GM18511 (cell line): ENCODE results near the gene DOK3.
"Not testable (repeated sequence)": the region's sequence is repeated elsewhere in the genome, so short reads cannot be mapped to it uniquely, and the experiment has no call there.

ENCODE experiments used
- ATAC-seq: cut with Tn5 transposase; IDR thresholded peaks from one replicate; pipeline ENCODE4 v1.9.1; 2021; ENCODE audit warnings: mild to moderate bottlenecking, moderate library complexity; ENCODE audit not compliant: unreplicated experiment

Gene DOK3

DNA sequence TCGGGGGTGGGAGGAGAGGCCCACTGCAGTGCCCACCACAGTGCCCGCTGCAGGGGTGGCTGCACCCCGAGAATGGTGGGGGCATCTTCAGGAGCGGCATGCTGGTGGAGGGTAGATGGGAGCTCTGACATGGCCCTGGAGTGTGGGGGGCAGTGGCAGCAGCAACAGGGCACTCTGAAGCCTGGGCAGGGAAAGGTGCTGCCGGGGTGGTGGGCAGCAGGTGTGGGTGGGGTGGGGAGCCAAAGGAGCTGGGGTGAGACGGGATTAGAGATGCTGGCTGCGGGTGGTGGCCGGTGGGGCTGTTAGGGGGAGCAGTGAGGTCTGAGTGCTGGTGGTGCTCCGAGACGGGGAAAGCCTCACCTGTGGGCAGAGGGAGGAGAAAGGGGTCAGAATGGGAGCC lies 26.8 kb upstream of the DOK3 start:
- ATAC-seq: no peak

DNA sequence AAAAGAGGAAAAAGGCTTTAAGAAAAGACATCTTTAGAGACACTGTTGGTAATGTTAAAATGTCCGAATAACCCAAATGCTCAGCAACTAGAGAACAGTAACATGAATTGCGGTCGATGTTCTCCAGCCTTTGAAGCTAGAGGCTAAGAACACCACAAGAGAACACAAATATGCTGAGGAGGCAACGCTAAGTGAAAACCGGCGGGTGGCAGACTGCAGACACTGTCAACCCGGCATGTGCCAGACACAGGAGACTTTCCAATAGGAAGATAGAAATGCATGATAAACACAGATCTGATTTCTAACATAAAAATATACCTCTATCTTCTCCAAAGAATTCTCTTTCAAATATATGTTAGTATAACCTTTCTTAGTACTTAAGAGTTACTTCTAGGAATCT lies 25.5 kb upstream of the DOK3 start:
- ATAC-seq: no peak

DNA sequence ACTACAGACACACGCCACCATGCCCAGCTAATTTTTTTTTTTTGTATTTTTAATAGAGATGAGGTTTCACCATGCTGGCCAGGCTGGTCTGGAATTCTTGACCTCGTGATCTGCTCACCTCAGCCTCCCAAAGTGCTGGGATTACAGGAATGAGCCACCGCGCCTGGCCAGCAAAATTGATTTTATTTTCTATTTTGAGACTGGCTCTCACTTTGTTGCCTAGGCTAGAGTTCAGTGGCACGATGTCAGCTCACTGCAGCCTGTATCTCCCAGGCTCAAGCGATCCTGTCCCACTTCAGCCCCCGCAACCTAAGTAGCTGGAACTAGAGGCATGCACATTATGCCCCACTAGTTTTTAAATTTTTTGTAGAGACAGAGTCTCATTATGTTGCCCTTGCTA lies 24.8 kb upstream of the DOK3 start:
- not testable (repeated sequence) for ATAC-seq

DNA sequence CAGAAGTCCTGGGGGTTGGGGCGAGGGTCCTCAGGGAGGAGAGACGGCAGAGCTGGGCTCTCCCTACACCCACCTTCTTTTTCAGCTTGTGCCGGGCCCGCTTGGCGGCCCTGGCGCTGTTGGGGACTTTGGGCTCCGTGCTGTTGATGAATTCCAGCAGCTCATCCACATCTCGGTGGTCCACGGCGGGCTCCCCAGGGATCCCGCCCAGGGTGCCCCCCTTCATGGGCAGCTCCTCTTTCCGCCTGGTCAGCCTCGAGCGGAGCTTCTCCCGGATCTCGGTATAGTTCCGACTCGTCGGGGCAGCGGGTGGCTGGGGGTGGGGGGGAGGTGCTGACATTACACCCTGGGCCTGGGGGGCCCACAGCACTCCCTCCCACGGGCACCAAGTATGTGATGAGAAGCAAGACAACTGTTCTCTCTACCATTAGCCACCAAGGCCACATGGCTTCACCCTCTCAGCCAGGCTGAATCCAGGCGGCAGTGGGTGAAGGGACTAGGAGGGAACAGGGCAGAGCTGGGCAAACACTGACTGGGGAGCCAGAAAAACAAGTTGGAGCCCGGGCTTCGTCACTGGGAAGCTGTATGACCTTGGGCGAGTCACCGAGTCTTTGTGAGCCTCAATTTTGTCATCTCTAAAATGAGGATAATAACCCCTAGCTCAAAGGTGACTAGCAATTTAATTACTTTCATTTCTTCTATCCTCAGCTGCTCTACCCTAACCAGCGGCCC lies 21.7 kb upstream of the DOK3 start:
- no peak for ATAC-seq

DNA sequence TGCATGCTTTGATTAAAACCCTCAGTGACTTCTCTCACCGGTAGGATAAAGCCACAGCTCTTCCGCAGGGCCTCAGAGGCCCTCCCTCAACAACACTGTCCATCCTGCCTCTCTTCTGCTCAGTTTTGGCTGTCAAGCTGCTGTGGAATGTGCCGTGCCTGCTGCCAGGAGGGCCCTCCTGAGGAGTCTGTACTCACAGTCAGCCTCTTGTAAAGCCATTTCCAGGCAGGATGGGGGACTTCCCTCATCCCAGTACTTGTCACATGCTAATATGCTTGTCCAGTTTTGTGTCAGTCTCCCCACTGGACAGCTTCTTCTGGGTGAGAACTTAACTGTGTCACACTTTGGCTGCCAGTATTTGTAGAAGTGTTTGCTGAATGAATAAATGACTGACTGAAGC lies 21.0 kb upstream of the DOK3 start:
- no peak for ATAC-seq

DNA sequence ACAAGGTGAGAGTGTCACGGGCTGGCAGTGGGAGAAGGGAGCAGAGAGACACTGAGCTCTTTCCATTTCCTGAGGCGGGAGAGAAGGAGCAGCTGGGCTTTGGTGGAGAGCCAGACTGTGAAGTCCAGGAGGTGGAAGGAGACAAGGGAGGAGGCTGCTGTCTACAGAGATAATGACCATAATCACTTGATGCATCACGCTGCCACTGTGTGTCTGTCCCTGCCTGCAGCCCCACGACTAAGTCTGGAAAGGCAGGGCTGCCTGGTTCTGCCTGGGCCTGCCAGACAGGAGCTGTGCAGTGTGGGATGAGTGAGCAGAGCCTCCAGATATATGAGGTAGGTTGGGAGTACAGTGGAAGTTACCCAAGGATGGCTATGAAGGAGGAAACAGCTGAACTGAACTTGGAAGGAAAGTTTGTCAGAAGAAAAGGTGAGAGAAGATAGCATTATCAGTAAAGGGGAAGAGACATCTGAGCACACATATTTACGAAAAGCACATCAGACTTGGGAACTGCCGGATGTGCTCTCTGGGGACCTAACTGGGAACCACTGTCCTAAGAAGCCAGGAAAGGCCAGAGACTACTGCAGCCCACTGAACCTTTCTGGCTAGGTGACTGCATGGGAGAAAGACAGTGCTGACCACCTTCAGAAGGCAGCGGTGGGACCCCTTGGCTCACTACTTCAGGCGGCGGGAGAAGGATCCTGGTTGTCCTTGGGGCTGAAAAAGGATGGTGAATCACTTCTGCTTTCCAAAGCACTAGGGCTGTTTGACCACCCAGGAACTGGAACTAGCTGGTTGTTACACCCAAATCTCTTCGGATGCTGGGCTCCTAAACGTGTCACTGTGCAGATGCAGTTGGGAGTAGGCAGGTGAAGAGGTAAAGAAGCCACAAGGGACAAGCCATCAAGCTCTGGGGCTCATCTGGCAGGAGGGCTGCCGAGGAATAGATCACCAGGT lies 19.9 kb upstream of the DOK3 start:
- ATAC-seq: no peak

DNA sequence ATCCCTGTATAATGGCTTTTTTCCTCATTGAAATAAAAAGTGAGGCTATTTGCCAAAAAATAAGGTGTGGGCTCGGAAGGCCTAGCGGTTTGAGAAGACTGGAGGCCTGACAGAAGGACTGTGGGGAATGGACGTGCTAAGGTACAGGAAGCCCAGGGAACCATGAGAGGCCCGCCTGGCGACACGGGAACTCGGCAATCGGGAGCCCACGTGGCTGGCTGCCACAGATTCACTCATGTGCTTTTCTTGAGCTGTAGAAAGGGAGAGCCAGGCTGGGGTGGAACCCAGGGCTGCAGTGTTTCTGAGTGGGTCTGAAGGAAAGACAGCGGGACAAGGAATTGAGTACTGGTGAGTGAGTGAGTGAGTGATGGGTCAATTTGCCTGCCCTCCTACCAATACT lies 19.0 kb upstream of the DOK3 start:
- no peak for ATAC-seq

DNA sequence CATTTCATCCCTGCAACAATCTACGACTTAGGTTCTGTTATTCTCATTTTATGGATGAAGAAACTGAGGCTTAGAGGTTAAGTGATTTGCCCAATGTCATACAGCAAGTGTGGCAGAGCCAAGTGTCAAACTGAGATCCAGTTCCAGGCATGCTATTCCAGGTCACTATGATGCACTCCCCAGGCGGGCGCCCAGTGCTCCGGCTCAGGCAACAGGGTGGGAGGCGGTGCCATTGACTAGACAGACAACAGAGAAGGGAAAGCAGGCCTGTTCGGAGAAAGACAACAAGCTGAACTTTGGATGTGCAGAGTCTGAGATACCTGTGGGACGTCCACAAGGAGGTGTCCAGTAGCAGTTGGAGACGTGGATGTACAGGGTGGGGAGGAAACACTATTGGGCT lies 18.0 kb upstream of the DOK3 start:
- ATAC-seq: no peak

DNA sequence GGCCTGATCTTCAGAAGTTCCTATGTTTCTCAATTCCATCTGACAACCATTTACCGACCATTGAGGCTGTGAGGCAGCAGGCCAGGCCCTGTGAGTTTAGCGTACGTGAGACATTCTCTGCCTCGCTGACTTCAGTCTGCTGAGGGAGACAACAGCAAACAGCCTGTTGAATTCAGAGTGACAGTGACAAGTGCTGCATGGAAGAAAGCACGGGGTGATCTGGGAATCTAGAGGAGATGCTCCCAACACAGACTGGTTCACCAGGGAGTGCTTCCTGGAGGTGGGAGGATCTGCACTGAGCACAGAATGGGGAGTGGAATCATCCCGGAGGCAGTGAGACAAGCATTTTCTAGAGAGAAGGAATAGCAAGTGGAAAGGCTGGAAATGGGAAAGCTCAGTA lies 17.2 kb upstream of the DOK3 start:
- no peak for ATAC-seq

DNA sequence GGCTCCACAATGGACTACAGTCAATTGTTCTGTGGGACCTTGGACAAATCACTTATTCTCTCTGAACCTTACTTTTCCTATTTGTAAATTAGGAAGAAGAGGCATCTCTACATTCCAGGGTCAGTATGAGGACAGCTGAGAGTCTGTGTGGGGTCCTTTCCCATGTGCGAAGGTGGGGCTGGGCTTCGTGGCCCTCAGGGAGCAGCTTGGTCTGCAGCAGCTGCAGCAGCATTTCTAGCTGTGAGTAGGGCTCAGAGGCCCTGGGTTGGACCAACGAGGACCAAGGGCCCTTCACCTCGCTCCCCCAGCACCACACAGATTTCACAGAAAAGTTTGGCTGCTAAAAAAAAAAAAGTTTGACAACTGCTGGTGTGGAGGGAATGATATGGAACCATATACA lies 16.6 kb upstream of the DOK3 start:
- no peak for ATAC-seq

DNA sequence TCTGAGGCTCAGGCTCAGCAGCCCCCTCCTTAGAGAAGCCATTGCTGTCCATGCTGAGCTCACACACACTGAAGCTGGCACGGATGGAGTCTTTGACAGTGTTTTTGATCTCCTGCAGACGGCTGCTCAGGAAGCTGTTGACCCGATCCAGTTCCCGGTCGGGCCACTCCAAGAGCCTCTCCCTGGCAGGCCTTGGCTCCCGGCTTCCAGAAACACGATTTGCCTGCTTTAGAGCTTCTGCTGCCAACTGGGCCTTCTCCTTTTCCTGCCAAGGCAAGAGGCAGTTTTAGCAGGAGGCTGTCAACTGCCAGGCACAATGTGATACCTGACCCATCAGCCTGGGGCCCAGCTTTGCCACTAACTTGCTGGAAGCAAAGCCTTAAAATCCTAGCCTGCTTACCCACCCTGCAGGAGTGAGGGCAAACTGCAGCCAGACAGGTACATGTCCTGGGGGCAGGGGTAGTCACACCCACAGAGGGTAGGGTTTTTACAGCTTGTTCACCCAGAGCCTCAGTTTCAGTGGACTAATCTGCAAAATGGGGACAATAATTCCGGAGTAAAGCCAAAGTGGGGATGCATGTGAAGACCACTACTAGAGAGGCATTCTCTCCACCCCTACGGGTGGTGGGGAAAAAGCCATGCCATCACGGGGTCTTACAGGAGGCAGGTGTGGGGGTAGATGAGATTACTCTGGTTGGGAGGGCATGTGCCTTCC lies 15.5 kb upstream of the DOK3 start:
- no peak for ATAC-seq

DNA sequence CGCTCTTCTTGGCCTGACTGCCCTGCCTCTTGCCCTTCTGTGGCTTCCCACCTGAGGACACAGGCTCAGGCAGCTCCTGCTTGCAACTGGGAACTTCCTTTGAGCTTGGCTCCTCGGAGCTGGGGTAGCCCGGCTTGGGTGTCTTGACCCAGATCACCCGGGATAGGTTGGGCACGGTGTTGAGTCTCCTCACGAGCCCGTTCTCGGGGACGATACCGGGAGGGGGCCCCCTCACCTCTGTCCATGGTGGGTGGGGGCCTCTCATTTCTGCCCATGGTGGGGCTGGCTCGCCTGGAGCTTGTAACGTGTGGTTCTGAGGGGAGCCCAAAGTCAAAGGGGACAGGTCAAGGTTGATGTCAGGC lies 14.9 kb upstream of the DOK3 start:
- no peak for ATAC-seq

DNA sequence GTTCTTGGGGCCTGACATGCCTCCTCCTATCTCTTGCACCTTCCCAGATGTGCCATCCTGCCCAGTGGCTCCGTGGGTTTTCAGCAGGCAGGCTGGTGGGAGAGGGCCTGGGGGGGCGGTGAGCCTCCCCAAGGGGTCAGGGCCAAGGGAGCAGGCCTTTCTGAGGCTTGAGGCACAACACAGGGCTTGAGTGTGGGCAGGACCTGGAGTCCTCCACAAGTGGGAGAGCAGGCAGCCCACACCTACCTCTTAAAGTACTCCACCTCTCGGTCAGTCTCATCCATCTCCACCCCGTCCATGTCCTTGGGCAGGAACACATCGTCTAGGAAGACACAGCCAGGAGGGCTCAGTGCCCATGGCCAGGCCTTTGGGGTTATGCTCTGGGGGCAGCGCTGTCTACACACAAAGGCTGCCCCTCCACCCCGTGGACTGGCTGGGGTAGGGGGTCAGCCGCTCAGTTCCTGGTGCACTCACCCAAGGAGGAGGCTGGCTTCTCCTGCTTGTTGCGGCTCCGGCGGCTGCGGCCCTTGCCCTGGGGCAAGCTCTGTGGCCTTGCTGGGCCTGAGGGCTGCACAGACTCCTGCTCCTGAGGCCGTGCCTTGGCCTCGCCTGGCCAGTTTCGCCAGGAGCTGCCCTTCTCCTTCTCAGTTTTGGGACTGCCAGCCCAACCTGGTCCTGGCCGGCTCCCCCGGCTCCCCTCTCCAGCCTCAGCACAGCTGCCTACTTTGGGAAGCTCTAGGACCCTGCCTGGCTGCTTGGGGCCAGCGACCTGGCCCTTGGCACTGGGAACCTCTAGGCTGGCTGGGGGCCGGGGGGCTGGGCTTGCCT lies 14.3 kb upstream of the DOK3 start:
- no peak for ATAC-seq

DNA sequence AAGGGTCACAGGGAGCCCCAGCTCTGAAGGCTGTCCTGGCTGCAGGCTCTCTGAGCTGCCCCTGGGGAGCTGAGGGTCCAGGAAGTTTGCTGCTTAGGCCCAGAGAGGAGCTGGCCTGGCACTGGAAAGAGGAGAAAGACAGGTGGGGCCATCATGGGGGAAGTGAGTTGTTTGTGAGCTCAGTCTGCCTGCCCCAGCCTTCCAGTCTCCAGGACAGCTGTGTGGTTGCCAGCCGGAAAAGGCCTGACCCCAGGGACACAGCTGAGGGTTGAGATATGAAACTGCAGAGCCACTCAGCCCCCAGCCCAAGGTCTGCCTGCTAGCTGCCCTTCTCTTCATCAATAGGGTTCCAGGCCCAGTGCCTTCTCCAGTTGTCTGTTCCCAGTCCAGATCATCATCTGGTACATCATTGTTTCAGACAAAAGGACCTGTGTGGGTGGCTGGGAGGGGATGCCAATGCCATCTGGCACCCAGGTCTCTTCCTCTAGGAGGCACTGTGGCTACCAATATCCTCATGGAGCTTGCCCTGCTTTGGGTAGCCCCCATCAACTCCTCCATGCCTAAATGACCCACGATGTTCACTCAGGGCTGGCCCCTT lies 11.4 kb upstream of the DOK3 start:
- no peak for ATAC-seq

DNA sequence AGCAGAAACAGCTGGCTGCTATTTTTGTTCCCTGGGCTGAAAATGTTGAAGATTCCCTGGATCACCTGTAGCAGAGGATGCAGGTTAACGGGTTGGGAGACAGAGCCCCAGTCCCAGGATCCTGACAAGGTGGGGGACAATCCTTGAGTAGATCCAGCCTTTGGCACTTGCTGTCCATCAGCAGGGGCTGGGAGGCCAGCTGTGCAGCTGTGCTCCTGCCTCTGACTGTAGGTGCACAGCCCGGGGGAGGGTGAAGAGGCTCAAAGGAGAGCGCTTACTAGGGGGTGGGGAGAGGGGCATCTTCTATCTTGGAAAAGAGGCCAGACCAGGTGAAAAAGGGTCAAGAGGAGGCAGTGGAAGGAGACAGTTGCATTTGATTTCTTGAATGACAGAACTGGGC lies 10.6 kb upstream of the DOK3 start:
- ATAC-seq: no peak

DNA sequence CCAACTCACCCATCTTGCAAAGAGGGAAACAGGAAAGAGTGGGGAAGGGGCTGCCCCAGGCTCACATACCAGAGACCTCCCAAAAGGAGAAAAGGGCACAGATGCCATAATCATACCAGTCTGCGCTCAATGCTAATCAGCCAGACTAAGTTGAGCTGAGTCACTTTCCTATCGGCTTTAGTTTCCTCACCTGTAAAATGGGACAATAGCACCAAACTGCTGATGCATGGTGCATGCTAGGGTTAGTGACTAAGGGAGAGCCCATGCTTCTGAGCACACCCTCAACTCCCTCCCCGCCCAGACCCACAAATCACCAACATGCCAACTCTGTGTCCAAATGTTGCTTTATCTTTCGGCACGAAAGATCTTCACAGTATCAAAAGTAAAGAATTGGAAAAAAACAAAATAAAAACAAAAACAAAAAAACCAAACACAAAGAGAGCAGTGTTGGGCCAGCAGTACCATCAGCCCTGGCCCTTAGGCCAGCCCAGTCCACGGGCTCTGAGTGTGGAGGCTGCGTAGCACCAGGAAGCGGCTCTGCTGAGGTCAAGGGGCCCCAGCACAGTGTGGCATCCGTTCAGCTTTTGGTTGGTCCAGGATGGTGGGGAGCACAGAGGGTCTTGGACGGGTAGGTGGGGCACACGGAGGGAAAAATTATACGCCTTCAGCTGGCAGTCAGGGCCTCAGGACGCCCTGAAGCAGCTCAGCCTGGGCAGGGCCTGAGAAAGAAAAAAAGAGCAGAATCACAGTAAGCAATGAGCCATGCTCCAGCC lies 10.0 kb upstream of the DOK3 start:
- no peak for ATAC-seq

DNA sequence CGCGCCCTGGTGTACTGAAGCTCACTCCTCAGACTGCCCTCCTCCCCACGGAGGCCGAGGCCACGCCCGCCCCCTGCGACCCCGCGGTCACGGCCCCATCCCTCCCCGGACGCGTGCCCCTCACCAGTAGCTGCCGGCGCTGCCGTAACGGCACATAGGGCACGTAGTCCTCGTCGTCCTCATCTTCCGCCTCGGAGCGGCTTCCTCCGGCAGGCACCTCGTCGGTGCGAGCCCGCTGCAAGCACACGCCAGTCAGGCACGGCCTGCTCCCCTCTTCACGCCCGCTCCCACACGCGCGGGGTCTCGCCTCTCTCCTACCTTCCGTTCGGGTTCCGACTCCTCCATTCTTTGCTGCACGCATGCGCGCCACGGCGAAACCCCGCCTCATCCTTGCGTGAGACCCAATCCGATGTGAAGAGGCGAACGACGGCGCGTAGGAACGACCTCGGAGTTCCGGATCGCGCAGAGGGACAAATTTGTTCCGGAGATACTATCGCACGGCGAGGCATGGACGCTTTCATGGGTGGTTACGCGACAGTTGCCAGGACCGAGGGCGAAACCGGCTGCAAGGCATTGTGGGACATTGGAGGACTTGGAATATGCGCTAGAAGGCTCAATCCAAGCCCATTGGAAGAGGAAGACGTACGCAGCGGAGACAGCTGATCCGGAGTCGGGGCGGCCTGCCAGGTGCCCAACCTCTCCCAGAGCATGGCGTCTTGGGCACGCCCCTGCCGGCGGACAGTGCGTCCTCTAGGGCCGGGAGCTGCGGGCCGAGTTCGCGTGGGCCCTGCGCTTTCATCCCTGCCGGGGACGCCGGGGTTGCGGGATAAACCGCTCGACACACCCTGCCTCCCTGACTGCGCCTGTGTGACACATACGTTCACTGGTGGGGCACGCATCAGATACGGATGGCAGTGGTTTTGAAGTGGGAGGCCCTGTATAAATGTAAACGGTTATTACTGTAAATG lies 7.3 kb upstream of the DOK3 start, which contains the start of gene DDX41:
Gene DDX41 (minus strand): TSS at position 361 of the 968 bp plus-strand sequence. CDS start 16 bp downstream, at position 345.
- peak; percentile 89 for ATAC-seq

DNA sequence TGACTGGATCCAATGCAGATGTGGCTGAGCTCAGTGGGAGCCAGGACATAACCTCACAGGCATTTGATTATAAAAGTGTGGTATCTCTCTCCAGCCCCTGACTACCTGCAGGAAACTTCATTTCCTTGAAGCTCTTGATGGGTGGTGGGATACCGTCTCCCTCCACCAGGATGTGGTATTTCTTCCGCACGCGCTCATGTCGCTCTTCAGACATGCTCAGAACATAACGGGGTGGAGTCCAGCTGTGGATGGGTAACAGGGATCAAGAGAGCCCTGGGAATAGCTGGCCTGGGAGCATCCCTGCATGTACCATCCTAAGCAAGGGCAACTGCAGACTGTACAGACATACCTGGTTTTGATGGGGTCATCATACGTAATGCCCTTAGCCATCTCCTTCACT lies 6.0 kb upstream of the DOK3 start:
- ATAC-seq: no peak
